Astrocyte (in vitro differentiated cells and primary cell): Measurements from ENCODE around the gene MYO5B. TPM values are rescaled to one million over a fixed set of nuclear protein-coding genes. Genes with fewer than 3 reads are reported as not detected.

Source experiments
- DNase-seq: peaks from one replicate; pipeline ENCODE4 v3.0.0-alpha.2; 2010; ENCODE audit warnings: low read depth
- FAIRE-seq: peaks from 2 replicates; lab custom pipeline; 2011; peaks lifted over from hg19 to GRCh38; lab: Jason Lieb, UNC
- H2AFZ ChIP-seq: 2 replicates; pipeline ENCODE4 v1.6.0; 2012; ENCODE audit warnings: low read depth, low read length, inconsistent platforms
- H3K27ac ChIP-seq: 2 replicates; pipeline ENCODE4 v1.5.1; 2011; ENCODE audit warnings: low read depth, low read length, inconsistent platforms
- H3K27me3 ChIP-seq: 2 replicates; pipeline ENCODE4 v1.6.0; 2011; ENCODE audit warnings: low read length, inconsistent platforms; ENCODE audit not compliant: insufficient read depth
- H3K36me3 ChIP-seq: 2 replicates; pipeline ENCODE4 v1.5.1; 2011; ENCODE audit warnings: low read length, inconsistent platforms; ENCODE audit not compliant: insufficient read depth
- H3K4me1 ChIP-seq: 2 replicates; pipeline ENCODE4 v1.5.1; 2011; ENCODE audit warnings: low read length, inconsistent platforms; ENCODE audit not compliant: insufficient read depth
- H3K4me2 ChIP-seq: 2 replicates; pipeline ENCODE4 v1.6.0; 2012; ENCODE audit warnings: low read length, inconsistent platforms
- H3K4me3 ChIP-seq: 2 replicates; pipeline ENCODE4 v1.5.1; 2011; ENCODE audit warnings: low read depth, mild to moderate bottlenecking, low read length, inconsistent platforms; ENCODE audit not compliant: insufficient read depth
- H3K79me2 ChIP-seq: 2 replicates; pipeline ENCODE4 v1.6.0; 2012; ENCODE audit warnings: mild to moderate bottlenecking, low read length, inconsistent platforms; ENCODE audit not compliant: insufficient read depth
- H3K9ac ChIP-seq: 2 replicates; pipeline ENCODE4 v1.6.0; 2012; ENCODE audit warnings: mild to moderate bottlenecking, low read length, inconsistent platforms
- H3K9me3 ChIP-seq: 2 replicates; pipeline ENCODE4 v1.5.1; 2012; ENCODE audit warnings: low read depth, mild to moderate bottlenecking, low read length, inconsistent platforms; ENCODE audit not compliant: insufficient read depth
- H4K20me1 ChIP-seq: 2 replicates; pipeline ENCODE4 v1.6.0; 2012; ENCODE audit warnings: low read length, inconsistent platforms; ENCODE audit not compliant: insufficient read depth
- H3K27ac Mint-ChIP-seq: one replicate; pipeline ENCODE4 v1.8.0; 2021; ENCODE audit warnings: mild to moderate bottlenecking, mixed read lengths; ENCODE audit not compliant: unreplicated experiment
- H3K27me3 Mint-ChIP-seq: one replicate; pipeline ENCODE4 v1.8.0; 2021; ENCODE audit warnings: low read depth, mixed read lengths; ENCODE audit not compliant: unreplicated experiment
- H3K36me3 Mint-ChIP-seq: one replicate; pipeline ENCODE4 v1.8.0; 2021; ENCODE audit warnings: low read depth, mixed read lengths; ENCODE audit not compliant: unreplicated experiment
- H3K4me1 Mint-ChIP-seq: one replicate; pipeline ENCODE4 v1.8.0; 2021; ENCODE audit warnings: low read depth, mixed read lengths; ENCODE audit not compliant: unreplicated experiment
- H3K4me3 Mint-ChIP-seq: one replicate; pipeline ENCODE4 v1.8.0; 2021; ENCODE audit warnings: mild to moderate bottlenecking, moderate library complexity, mixed read lengths; ENCODE audit not compliant: unreplicated experiment
- H3K9me3 Mint-ChIP-seq: one replicate; pipeline ENCODE4 v1.8.0; 2021; ENCODE audit warnings: mild to moderate bottlenecking, mixed read lengths; ENCODE audit not compliant: unreplicated experiment
- CTCF ChIP-seq: IDR thresholded peaks from 2 replicates; pipeline ENCODE4 v1.5.1; 2011; ENCODE audit warnings: low read depth, mild to moderate bottlenecking, inconsistent platforms, low read length, moderate library complexity; ENCODE audit not compliant: insufficient read depth
- EZH2 ChIP-seq: IDR thresholded peaks from 2 replicates; pipeline ENCODE4 v1.6.1; 2012; ENCODE audit warnings: mild to moderate bottlenecking, low read length, inconsistent platforms; ENCODE audit not compliant: insufficient read depth
- total RNA-seq: library from RNA; stranded (reverse); gene quantifications from 2 replicates; pipeline ENCODE4 v1.2.1, GENCODE V29; 2021

Gene MYO5B
- total RNA-seq, 1 donor from 2014 or later, result 8.3 TPM

GRCh38 chr18:50218432-50219197, 23.7 kb upstream of the MYO5B start:
- Histone ChIP-seq H3K4me2 (no peak overlapping the region), H2AFZ (no peak overlapping the region), H3K9me3 (no peaks in the 10 kb centered on the region), H3K36me3 (no peaks in the 10 kb centered on the region), H4K20me1 (no peaks in the 10 kb centered on the region), H3K27me3 (peaks cover 11% of the 10 kb centered on the region), H3K79me2 (no peaks in the 10 kb centered on the region), H3K4me3 (no peak overlapping the region), H3K4me1 (no peaks in the 10 kb centered on the region), H3K9ac (no peak overlapping the region), H3K27ac (no peak overlapping the region)
- H3K9me3 Mint-ChIP-seq, result peaks cover 18% of the 10 kb centered on the region
- peaks cover 20% of the 10 kb centered on the region for H3K27me3 Mint-ChIP-seq
- H3K27ac Mint-ChIP-seq, result no peak overlapping the region
- H3K36me3 Mint-ChIP-seq, result no peaks in the 10 kb centered on the region
- TF ChIP-seq EZH2, result no peak
- TF ChIP-seq CTCF, result peak; percentile 14
- peak; percentile 10 for DNase-seq
- no peak for FAIRE-seq
- no peaks in the 10 kb centered on the region for H3K4me1 Mint-ChIP-seq
- H3K4me3 Mint-ChIP-seq, result no peak overlapping the region

DNA sequence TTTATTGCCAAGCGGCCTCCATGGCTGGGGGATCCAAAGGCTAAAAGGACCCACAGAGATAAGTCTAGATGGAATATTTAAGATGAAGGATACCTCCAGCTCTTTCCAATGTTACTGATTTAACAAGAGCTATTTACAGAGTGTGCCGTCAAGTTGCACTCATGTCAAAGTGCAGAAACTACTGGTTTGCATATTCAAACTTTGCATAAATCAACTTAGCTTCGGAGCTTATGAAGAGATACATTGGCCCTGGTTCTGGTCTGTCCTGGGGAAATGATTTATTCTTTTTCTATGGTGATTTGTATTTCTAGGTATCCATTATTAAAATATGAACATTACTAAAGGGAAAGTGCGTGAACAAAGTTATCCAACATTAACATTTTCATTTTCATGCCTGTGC, 14.4 kb upstream of the MYO5B start:
- H3K36me3 Mint-ChIP-seq, result no peaks in the 10 kb centered on the region
- no peak overlapping the region for H3K4me3 Mint-ChIP-seq
- H3K79me2 ChIP-seq, result no peaks in the 10 kb centered on the region
- no peaks in the 10 kb centered on the region for H3K4me1 Mint-ChIP-seq
- no peaks in the 10 kb centered on the region for H4K20me1 ChIP-seq
- no peak overlapping the region for H3K27ac ChIP-seq
- no peaks in the 10 kb centered on the region for H3K36me3 ChIP-seq
- no peaks in the 10 kb centered on the region for H3K9me3 Mint-ChIP-seq
- no peaks in the 10 kb centered on the region for H3K9me3 ChIP-seq
- no peak overlapping the region for H3K9ac ChIP-seq
- no peak overlapping the region for H3K4me3 ChIP-seq
- DNase-seq (no peak), FAIRE-seq (no peak)
- no peaks in the 10 kb centered on the region for H3K4me1 ChIP-seq
- no peak overlapping the region for H3K4me2 ChIP-seq
- peaks cover 23% of the 10 kb centered on the region for H3K27me3 Mint-ChIP-seq
- TF ChIP-seq EZH2, result no peak
- TF ChIP-seq CTCF, result no peak
- no peak overlapping the region for H3K27ac Mint-ChIP-seq
- H3K27me3 ChIP-seq, result peaks cover 20% of the 10 kb centered on the region
- no peak overlapping the region for H2AFZ ChIP-seq

GRCh38 chr18:50207722-50208121, 12.8 kb upstream of the MYO5B start:
- Histone ChIP-seq H2AFZ (no peak overlapping the region), H3K4me1 (no peaks in the 10 kb centered on the region)
- no peak for FAIRE-seq

More at GRCh38 chr18:50207722-50208121, 12.8 kb upstream of the MYO5B start:
- Histone ChIP-seq H3K36me3 (no peaks in the 10 kb centered on the region), H3K27ac (no peak overlapping the region), H3K4me2 (no peak overlapping the region), H3K9me3 (no peaks in the 10 kb centered on the region), H3K4me3 (no peak overlapping the region), H3K9ac (no peak overlapping the region), H3K27me3 (peaks cover 24% of the 10 kb centered on the region), H3K79me2 (no peaks in the 10 kb centered on the region), H4K20me1 (no peaks in the 10 kb centered on the region)
- Mint-ChIP-seq H3K36me3 (no peaks in the 10 kb centered on the region), H3K27ac (no peak overlapping the region), H3K4me1 (no peaks in the 10 kb centered on the region), H3K4me3 (no peak overlapping the region), H3K27me3 (peaks cover 32% of the 10 kb centered on the region), H3K9me3 (no peaks in the 10 kb centered on the region)
- TF ChIP-seq EZH2 (no peak), CTCF (no peak)
- no peak for DNase-seq
